ENCODE results near the gene TRAPPC2L. TPM values are rescaled to one million over a fixed set of nuclear protein-coding genes. Genes with fewer than 3 reads are reported as not detected.

Gene TRAPPC2L
- total and polyA plus RNA-seq, 11 donors = 20.3 to 65.7 (median 44.2) TPM

DNA sequence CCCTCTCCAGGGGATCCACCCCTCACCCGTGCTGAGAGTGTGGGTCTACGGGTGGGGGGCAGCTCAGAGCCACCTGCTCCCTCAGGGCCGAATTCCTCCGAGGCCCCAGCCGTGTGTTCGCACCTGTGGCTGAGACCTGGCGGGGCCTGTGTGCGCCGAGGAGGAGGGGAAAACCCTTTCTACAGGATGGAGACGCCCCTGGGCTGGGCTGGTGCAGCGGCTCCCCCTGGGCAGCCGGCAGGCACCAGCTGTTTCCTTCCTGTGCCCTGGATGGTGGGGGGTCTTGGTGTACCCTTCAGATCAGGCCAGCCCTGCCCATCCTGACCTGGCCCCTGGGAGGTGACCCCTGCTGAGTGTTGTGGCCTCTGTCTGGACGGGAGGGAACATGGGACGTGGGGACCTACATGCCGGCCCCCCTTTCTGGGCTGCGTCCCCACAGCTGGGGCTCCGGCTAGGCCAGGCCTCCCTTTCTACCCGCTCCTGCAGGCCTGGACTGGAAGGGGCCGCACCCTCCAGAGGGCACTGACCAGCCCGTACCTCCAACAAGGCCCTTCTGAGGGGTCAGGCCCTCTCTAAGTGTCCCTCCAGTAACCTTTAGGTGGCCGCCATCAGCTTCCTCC is 37.9 kb downstream of the TRAPPC2L start:
- no peak for TF ChIP-seq POLR2A (IDR thresholded peaks at IDR 0.05)
- TF ChIP-seq, protein P1, sequence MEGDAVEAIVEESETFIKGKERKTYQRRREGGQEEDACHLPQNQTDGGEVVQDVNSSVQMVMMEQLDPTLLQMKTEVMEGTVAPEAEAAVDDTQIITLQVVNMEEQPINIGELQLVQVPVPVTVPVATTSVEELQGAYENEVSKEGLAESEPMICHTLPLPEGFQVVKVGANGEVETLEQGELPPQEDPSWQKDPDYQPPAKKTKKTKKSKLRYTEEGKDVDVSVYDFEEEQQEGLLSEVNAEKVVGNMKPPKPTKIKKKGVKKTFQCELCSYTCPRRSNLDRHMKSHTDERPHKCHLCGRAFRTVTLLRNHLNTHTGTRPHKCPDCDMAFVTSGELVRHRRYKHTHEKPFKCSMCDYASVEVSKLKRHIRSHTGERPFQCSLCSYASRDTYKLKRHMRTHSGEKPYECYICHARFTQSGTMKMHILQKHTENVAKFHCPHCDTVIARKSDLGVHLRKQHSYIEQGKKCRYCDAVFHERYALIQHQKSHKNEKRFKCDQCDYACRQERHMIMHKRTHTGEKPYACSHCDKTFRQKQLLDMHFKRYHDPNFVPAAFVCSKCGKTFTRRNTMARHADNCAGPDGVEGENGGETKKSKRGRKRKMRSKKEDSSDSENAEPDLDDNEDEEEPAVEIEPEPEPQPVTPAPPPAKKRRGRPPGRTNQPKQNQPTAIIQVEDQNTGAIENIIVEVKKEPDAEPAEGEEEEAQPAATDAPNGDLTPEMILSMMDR (IDR thresholded peaks at IDR 0.05) = no peak
- Histone ChIP-seq H3K4me3 (no peak overlapping the region), H3K27ac (no peak overlapping the region), H3K4me1 (peaks cover 0 to 8% (median 0%) of the 10 kb centered on the region in 12 donors), H3K27me3 (no peaks in the 10 kb centered on the region), H3K36me3 (peaks cover 0 to 49% (median 21%) of the 10 kb centered on the region in 9 donors), H3K9me3 (no peaks in the 10 kb centered on the region)
- intact Hi-C loops (cut with DNase I) = no loop called here
- WGBS, 4 donors = 86 to 92% (median 87%) methylated on average over 11 to 21 of the region's 21 CpGs
- no peak for DNase-seq
- ATAC-seq = no peak

DNA sequence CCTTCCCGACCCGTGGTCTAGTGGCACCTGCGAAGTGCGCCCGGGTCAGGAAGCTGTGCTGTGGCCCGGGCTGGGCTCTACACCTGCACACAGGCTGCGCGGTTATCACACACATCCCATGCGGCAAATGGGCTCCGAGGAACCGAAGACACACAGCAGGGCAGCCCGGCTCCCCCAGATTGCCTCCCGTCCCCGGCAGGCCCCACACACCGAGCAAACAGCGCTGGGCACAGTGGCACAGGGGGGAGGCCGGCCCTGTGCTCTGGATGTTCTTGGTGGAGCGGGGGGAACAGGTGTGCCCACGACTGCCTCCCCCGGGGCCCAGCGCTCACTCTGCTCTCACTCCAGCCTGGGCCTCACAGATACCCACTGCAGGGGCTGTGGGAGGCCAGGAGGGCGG is 38.4 kb downstream of the TRAPPC2L start:
- Histone ChIP-seq H3K36me3 (peaks cover 0 to 54% (median 17%) of the 10 kb centered on the region in 9 donors), H3K27ac (no peak overlapping the region), H3K27me3 (no peaks in the 10 kb centered on the region), H3K9me3 (no peaks in the 10 kb centered on the region), H3K4me1 (peaks cover 0 to 8% (median 0%) of the 10 kb centered on the region in 12 donors), H3K4me3 (no peak overlapping the region)
- intact Hi-C loops (cut with DNase I) = no loop called here
- ATAC-seq (no peak), DNase-seq (no peak)
- TF ChIP-seq, protein P1 (IDR thresholded peaks at IDR 0.05) = no peak
- TF ChIP-seq POLR2A (IDR thresholded peaks at IDR 0.05) = no peak
- 93 to 95% (median 94%) methylated on average over 8 to 22 of the region's 22 CpGs for WGBS, 4 donors

DNA sequence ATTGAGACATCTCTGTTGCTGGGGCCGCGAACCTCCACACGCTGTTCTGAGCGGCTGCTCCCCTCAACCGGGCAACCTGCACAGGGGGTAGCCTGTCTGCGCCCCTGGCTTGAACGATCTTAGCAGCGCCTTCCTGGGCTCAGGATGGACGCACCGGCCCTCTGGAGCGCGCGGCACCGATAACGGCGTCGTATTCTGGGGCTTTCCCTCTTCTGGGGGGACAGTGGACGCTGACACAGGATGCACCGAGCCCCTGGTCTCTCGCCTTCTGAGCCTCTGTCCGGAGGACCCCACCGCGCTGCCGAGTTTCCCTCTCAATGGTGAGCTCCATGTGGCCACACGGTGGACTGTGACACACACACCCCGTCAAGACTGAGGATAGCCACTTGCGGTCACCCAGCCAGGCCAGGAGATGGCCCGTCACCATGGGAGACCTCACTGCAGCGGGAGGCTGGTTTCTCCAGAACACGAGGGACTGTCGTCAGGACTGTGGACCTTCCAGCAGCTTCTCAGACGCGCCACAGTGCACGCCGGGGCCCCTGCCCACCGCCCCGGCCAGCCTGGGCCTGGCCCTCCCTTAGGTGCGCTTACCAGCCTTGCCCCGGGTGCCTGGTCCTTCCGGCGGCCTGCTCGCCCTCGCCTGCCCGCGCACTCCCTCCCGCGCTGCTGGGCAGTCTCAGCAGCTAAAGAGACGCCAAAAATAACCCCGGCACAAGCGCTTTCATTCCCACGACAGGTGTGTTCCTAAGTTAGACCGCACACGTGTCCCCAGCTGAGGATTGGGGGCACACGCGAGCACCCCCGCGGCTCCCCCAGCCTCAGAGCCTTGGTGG is 39.5 kb downstream of the TRAPPC2L start:
- no peak overlapping the region for H3K4me3 ChIP-seq
- no peak overlapping the region for H3K27ac ChIP-seq
- peak in 2 of 4 donors; percentile 18 to 25 for ATAC-seq
- TF ChIP-seq POLR2A (IDR thresholded peaks at IDR 0.05) = no peak
- TF ChIP-seq, protein P1 (IDR thresholded peaks at IDR 0.05) = no peak
- H3K27me3 ChIP-seq = no peaks in the 10 kb centered on the region
- no peaks in the 10 kb centered on the region for H3K9me3 ChIP-seq
- intact Hi-C loops (cut with DNase I) = no loop called here
- DNase-seq = no peak
- 77 to 88% (median 83%) methylated on average over 40 to 57 of the region's 57 CpGs for WGBS, 4 donors
- peaks cover 0 to 8% (median 0%) of the 10 kb centered on the region in 12 donors for H3K4me1 ChIP-seq
- H3K36me3 ChIP-seq = peaks cover 0 to 56% (median 20%) of the 10 kb centered on the region in 9 donors

DNA sequence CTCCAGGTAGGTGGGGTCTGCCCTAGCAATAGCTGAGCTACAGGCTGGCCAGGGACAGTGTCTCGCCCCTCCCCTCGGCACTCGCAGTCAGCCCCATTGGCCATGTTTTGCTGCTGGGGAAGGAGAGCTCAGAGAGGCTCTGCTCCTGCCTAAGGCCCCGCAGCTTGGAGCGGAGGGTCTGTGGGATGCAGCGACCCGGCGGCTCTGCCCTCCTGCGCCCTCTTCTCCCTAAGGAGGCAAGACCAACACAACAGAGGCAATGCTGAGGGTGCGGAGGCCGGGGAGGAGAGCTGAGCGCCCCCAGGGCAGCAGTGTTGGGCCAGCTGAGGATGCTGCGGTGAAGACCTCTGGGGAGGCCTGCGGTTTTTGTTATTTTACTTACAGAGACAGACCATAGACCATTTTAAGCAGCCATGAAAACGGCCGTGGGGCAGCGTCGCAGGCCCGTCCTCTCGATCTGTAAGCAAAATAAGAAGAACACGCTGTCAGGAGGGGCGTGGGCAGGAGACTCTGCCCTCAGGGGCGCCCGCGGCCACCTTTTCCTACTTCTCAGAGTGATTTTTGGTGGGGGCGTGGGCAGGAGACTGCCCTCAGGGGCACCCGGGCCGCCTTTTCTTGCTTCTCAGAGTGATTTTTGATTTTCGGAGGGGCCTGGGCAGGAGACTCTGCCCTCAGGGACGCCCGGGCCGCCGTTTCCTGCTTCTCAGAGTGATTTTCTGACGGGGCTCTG is 40.9 kb downstream of the TRAPPC2L start:
- intact Hi-C loops (cut with DNase I) = no loop called here
- no peak overlapping the region for H3K27ac ChIP-seq

More for the DNA sequence above, 40.9 kb downstream of the TRAPPC2L start:
- H3K27me3 ChIP-seq = no peaks in the 10 kb centered on the region
- no peak overlapping the region for H3K4me3 ChIP-seq
- H3K36me3 ChIP-seq = peaks cover 0 to 51% (median 20%) of the 10 kb centered on the region in 9 donors
- ATAC-seq = no peak
- H3K4me1 ChIP-seq = peaks cover 0 to 8% (median 0%) of the 10 kb centered on the region in 12 donors
- 88 to 94% (median 92%) methylated on average over 28 to 34 of the region's 34 CpGs for WGBS, 4 donors
- TF ChIP-seq, protein P1 (IDR thresholded peaks at IDR 0.05) = no peak
- TF ChIP-seq POLR2A (IDR thresholded peaks at IDR 0.05) = no peak
- H3K9me3 ChIP-seq = no peaks in the 10 kb centered on the region
- no peak for DNase-seq

Measured in heart left ventricle (tissue), 16 donors.